Astrocyte (in vitro differentiated cells and primary cell): ENCODE measurements around the gene SLC4A7.

Experiments
- EZH2 ChIP-seq: IDR thresholded peaks from 2 replicates; pipeline ENCODE4 v1.6.1; 2012; ENCODE audit warnings: mild to moderate bottlenecking, low read length, inconsistent platforms; ENCODE audit not compliant: insufficient read depth
- TF ChIP-seq, protein P1 (sequence below): IDR thresholded peaks from 2 replicates; pipeline ENCODE4 v1.5.1; 2011; ENCODE audit warnings: low read depth, mild to moderate bottlenecking, inconsistent platforms, low read length, moderate library complexity; ENCODE audit not compliant: insufficient read depth

- TF ChIP-seq, protein P1, sequence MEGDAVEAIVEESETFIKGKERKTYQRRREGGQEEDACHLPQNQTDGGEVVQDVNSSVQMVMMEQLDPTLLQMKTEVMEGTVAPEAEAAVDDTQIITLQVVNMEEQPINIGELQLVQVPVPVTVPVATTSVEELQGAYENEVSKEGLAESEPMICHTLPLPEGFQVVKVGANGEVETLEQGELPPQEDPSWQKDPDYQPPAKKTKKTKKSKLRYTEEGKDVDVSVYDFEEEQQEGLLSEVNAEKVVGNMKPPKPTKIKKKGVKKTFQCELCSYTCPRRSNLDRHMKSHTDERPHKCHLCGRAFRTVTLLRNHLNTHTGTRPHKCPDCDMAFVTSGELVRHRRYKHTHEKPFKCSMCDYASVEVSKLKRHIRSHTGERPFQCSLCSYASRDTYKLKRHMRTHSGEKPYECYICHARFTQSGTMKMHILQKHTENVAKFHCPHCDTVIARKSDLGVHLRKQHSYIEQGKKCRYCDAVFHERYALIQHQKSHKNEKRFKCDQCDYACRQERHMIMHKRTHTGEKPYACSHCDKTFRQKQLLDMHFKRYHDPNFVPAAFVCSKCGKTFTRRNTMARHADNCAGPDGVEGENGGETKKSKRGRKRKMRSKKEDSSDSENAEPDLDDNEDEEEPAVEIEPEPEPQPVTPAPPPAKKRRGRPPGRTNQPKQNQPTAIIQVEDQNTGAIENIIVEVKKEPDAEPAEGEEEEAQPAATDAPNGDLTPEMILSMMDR = no peak
- no peak for TF ChIP-seq EZH2
Measured at GRCh38 chr3:27485866-27486265, 1.7 kb upstream of the SLC4A7 start.
